ENCODE measurements around the gene RFT1.
A peak's percentile ranks its signal among the peaks of the same experiment; 100 is the strongest.

The RFT1 gene

GRCh38 chr3:53150247-53151085 is 20.2 kb upstream of the RFT1 start:
- DNase-seq, result no peak

DNA sequence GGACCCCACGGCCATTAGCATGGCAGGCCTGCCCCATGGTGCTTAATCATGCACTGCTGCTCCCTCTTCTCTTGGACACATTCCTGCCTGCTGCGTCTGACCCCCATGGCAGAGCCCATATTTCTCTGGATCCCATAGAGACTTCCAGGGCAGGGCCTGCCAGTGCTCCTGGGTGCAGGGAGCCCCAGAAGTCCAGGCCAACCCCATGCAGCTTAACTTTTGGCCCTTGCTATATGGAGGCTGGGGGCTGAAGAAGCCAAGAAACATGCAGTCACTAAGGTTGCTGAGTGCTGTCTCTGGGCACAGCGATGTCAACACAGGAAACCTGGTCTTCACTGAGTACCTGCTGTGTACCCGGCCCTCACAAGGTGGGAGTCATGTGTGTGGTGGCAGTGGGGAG is 19.5 kb upstream of the RFT1 start:
- no peak for DNase-seq

GRCh38 chr3:53149006-53149690 is 18.9 kb upstream of the RFT1 start:
- no peak for DNase-seq

GRCh38 chr3:53147903-53148400 is 17.7 kb upstream of the RFT1 start:
- no peak for DNase-seq

DNA sequence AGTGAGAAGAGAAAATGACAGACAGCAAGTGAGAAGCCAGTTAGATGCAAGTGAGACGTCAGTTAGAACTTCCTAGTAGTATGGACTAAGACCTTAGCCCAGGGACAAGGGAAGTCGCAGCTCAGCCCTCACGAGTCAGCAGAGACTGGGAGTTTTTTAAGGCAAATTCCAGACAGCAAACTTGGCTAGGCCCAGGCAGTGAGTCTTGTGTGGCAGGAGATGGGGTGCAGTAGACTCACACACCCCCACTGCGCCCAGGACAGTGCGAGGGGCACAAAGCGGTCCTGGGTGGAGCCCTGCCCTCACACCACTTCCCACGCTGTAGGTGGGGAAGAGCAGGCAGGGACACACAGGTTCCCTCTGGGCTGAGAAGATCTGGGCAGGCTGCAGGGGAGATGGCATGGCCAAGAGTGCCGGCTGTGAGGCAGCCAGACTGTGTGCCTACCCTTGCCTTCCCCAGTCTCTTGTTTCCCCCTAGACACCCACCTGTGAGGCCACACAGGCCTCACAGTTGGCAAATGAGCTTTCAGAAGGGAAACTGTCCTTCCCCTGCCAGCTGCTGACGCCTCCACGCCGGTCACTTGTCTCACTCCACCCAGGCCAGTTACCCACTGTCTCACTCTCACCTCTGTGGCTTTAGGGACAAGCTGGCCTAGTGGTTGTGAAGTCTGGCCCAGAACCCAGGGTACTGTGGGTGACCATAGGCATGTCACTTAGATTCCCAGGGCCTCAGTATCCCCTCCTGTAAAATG is 17.1 kb upstream of the RFT1 start:
- DNase-seq, result no peak

DNA sequence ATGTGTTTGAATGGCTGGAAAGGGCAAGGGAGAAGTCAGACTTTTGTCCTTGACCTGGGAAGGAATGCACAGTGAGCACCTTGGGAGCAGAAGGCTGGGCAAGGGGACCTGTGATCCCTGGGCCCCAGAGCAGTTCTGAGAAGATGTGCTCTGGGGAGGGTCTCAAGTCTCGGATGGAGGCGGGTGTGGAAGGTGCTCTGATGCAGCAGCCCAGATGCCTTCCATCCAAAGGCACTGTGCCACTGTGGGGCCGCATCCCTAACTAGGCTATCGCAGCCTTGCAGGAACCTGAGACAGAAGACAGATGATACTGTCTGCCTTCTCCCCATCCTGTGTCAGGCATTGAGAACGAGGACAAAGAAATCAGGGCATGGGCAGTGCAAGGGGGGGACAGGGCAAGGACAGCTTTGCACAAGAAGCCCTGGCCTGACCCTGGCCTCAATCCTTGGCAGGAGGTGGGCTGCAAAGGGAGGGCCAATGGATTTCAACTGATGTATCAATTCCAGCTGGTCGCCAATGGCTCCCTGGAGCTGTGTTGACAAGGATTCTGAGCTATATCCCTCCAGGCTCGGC is 16.2 kb upstream of the RFT1 start:
- DNase-seq, result no peak

DNA sequence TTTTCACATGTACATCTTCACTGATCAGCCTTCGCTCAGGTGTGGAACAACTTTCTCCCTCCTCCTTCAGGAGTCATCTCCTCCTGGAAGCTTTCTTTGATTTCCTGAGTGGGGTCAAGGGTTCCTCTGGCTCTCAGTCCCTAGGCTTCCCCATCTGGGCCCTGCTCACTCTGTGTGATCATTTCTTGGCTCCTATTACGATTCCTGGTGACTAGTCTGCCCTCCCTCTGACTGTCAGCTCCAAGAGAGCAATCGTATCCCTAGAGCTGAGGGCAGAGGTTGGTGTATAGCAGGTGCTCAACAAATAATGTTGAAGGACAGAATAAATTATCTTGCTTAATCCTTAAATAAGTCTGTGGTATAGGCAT is 15.5 kb upstream of the RFT1 start:
- DNase-seq, result no peak

DNA sequence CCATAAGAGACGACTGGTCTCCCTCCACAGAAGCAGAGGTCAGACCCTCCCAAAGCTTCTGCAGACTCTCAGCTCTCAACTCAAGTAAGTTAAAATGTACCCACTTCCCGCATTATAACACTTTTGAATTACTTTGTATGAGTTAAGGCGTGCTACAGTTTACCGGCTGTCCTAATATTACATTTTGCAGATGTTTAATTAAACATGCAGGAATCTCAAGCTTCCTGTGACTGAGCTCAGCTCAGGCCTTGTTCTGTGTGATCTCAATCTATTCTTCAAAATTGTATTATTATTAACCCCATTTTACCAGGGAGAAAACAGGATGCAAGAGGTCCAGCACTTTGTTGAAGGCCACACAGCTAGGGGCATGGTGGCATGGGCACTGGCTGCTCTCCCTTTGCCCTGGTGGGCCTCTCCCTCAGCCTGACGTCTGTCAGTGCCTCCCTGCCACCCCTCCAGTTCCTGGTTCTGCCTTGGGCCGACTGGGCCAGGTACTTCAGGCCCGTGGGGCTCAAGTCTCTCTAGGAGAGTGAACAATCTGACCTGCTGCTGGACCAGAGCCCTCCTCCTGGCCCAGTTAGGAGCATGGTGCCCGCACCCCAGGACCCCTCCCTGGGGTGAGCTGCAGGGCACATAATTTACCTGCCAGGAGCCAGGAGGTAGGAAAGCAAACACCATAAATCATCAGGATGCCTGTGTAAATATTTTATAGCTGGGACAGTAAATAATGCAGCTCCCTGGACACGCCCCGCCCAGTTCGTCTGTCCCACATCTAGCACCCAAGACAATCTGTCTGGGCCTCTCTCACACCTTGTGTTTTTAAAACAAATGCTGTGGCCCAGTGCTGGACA is 14.9 kb upstream of the RFT1 start:
- no peak for DNase-seq

- DNase-seq, result no peak
Observed at GRCh38 chr3:53144446-53144845, 14.2 kb upstream of the RFT1 start.

GRCh38 chr3:53142986-53143385 is 12.8 kb upstream of the RFT1 start:
- peak in 3 of 58 donors; percentile 16 to 36 (median 21) for DNase-seq

DNA sequence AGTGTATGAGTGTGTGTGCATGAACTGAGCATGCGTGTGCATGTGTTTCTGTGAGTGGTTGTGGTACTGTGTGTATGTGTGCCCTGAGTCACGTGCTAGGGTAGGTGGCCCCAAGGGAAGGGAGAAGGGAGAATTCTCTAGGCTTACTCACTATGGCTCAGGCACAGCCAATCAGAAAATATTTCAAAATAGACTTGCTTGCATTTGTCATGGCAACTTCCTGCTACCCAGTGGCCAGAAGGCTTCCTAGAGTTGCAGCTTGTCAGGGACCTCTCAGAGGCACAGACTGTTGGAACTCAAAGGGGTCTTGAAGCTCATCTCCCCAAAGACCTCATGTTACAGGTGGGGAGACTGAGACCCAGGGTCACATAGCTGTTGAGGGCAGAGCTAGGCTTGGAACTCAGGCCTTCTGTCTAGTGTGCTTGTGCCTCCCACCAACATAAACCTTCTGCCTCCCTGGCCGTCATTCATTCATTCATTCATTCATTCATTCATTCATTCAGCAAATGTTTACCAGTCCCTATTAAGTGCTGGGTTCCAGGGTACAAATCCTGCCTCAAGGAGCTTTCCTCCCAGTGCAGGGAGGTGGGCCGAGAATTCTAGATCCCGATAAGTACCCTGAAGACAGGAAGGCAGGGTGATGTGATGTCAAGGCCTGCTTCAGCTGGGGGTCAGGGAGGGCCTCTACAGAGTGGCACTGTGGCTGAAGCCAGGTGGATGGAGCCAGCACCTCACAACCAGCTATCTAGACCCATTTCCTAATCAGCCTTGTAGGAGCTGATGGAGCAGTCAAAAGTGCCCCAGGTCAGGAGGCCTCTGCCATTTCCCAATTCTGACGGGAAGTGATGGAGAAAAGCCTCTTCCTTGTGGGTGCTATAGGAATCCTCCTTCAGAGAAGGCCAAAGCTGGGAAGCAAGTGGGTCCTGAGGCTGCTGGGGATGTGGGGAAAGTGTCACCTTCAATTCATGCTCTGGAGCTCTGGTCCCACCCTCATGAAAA is 10.9 kb upstream of the RFT1 start:
- peak in 5 of 58 donors; percentile 17 to 32 (median 24) for DNase-seq

GRCh38 chr3:53139906-53140846 is 9.9 kb upstream of the RFT1 start:
- DNase-seq, result no peak

GRCh38 chr3:53137835-53138446 is 7.7 kb upstream of the RFT1 start:
- DNase-seq, result no peak

DNA sequence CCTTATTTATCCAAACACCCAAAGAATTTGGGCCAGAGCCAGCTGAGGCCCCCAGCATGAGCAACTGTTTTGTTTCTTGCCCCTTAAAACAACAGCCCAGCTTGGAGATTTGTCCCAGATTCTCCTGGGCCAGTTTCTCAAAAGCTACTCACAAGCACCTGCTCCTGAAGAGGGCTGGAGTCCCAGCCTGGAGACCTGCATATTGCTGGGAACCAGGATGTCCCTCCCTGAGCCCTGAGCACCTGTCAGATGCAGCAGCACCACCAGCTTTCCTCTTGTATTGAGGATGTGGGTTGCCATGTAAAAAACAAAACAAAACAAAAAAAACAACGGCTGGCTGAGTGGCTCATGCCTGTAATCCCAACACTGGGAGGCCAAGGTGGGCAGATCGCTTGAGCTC is 7.0 kb upstream of the RFT1 start:
- no peak for DNase-seq

DNA sequence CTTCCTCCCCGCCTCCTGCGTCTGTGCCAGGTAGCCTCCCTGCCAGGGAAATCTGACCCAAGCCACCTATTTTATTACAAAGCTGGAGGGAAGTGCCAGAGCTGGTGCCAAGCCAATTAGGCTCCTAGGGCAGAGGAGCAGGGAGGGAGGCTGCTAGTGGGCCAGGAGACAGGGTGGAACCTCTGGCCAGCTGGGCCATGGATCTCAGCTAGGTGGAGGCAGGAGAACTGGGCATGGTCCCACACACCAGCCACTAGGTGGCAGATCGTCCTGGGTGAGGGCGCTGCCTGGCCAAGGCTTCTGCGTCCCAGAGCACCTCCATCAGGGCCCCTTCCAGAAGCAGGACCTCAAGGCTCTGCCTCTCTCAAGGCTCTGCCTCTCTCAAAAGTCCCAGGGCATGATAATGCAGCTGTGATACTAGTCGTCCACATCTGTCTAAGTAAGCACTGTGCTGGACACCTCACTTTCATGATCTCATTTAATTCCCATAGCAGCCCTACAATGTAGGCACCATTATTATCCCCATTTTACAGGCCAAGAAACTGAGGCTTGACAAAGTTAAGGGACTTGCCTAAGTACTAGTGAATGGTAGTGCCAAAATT is 4.5 kb upstream of the RFT1 start:
- DNase-seq, result peak in 33 of 58 donors; percentile 10 to 62 (median 30)

GRCh38 chr3:53132347-53132746 is 2.1 kb upstream of the RFT1 start:
- no peak for DNase-seq

DNA sequence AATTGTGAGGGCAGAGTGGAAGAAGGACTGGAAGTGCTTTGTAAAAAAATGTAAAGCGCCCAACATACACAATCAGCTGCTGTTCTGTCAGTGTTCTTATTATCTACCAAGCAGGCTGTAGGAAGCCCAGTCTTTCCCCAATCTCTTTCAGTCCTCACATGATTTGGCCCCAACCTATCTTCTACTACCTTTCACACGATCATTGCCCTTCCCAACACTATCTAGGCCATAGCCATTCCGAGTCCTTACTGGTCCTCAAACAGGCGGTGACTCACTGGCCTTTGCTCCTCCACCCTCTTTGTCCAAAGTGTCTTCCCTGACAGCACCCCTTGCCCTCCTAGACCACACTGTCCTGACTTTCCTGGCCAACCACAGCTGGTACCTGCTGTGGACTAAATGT is 861 bp upstream of the RFT1 start:
- no peak for DNase-seq

All from anterior cingulate cortex (tissue), 58 donors.